ENCODE data around the gene NT5DC2.

- TF ChIP-seq CTCF (IDR thresholded peaks at IDR 0.05) = no peak
- TF ChIP-seq POLR2A (IDR thresholded peaks at IDR 0.05) = no peak
These were observed 27.2 kb downstream of the NT5DC2 start for GRCh38 chr3:52506266-52506966.
